ENCODE measurements around the gene EDDM13.

DNA sequence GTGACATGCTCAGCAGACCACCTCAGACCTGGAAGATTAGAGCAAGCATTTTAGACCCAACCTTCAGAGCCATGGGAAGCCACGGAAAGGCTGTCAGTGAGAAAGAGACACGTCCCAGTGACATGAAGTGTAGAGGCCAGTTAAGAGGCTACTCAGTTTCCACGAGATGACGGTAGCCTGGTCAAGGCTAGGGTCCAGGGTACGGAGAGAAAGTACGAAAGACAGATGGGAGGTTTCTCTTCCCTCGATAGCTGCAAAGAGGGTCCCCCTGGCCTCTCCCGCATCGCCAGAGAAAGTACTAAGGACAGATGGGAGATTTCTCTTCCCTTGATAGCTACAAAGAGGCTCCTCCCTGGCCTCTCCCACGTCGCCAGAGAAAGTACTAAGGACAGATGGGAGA is 33.5 kb downstream of the EDDM13 start:
- TF ChIP-seq, protein P1, sequence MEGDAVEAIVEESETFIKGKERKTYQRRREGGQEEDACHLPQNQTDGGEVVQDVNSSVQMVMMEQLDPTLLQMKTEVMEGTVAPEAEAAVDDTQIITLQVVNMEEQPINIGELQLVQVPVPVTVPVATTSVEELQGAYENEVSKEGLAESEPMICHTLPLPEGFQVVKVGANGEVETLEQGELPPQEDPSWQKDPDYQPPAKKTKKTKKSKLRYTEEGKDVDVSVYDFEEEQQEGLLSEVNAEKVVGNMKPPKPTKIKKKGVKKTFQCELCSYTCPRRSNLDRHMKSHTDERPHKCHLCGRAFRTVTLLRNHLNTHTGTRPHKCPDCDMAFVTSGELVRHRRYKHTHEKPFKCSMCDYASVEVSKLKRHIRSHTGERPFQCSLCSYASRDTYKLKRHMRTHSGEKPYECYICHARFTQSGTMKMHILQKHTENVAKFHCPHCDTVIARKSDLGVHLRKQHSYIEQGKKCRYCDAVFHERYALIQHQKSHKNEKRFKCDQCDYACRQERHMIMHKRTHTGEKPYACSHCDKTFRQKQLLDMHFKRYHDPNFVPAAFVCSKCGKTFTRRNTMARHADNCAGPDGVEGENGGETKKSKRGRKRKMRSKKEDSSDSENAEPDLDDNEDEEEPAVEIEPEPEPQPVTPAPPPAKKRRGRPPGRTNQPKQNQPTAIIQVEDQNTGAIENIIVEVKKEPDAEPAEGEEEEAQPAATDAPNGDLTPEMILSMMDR (IDR thresholded peaks at IDR 0.05) = no peak
- TF ChIP-seq POLR2A (IDR thresholded peaks at IDR 0.05) (no peak), EP300 (IDR thresholded peaks at IDR 0.05) (no peak), POLR2AphosphoS5 (IDR thresholded peaks at IDR 0.05) (no peak)
